ENCODE data around the gene CTNNA3. TPM values are rescaled to one million over a fixed set of nuclear protein-coding genes. Genes with fewer than 3 reads are reported as not detected.

Gene CTNNA3
- total RNA-seq, 1 donor from 2014 or later = under 0.01 TPM

DNA sequence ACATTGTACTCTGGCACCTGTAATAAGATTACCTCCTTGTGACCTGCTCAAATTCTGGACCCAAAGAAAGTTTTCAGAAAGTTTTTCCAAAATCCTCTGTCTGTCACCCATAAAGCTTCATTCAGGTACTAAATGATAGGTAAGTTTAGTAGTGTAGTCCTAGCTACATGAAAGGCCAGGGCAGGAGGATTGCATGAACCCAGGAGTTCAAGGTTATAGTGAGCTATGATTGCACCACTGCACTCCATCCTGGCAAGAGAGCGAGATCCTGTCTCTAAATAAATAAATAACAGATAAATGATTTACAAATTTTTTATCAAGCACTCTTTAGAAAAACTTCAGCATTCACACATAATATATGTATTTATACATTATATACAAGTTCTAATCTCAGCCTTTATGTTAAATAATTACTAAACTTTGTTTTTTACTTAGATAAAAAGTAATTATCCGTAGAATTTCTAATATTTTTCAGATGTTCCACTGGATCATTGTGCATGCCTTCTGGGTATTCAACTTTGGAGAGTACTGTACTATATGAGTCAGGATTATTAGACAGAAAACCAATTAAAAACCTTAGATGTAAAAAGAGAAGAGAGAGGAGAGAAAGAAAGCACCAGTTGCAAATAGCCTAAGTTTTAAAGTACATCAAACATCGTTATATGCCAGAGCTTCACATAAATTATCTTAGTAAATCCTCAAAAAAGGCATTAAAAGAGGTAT, 407.1 kb downstream of the CTNNA3 start:
- H3K27me3 ChIP-seq = no peaks in the 10 kb centered on the region
- H3K9me3 ChIP-seq = no peaks in the 10 kb centered on the region
- no peak overlapping the region for H3K27ac ChIP-seq
- H3K4me1 ChIP-seq = no peaks in the 10 kb centered on the region
- H3K4me3 ChIP-seq = no peak overlapping the region
- intact Hi-C loops (cut with DNase I) = no loop called here
- no peaks in the 10 kb centered on the region for H3K36me3 ChIP-seq
- TF ChIP-seq, protein P1, sequence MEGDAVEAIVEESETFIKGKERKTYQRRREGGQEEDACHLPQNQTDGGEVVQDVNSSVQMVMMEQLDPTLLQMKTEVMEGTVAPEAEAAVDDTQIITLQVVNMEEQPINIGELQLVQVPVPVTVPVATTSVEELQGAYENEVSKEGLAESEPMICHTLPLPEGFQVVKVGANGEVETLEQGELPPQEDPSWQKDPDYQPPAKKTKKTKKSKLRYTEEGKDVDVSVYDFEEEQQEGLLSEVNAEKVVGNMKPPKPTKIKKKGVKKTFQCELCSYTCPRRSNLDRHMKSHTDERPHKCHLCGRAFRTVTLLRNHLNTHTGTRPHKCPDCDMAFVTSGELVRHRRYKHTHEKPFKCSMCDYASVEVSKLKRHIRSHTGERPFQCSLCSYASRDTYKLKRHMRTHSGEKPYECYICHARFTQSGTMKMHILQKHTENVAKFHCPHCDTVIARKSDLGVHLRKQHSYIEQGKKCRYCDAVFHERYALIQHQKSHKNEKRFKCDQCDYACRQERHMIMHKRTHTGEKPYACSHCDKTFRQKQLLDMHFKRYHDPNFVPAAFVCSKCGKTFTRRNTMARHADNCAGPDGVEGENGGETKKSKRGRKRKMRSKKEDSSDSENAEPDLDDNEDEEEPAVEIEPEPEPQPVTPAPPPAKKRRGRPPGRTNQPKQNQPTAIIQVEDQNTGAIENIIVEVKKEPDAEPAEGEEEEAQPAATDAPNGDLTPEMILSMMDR (IDR thresholded peaks at IDR 0.05) = no peak
- DNase-seq (ENCODE audit: low spot score in 2 of 2) = no peak

DNA sequence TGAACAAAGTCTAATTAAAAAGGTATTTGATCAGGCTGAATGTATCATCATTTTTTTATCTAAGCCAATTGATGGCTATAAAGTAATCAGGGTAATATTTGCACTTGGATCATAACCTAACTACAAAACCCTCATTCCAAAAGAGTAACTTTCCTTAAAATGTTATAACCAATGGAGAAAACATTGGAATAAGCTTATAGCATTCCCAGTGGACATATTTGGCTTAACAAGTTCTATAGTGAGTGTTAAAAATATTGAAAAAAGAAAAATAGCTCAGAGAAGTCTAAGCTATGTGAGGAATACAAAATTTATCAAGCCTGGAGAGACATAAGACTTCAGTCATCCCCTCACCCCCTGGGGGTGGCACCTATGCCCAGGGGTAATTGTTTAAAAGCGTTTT, 411.4 kb downstream of the CTNNA3 start:
- Histone ChIP-seq H3K36me3 (no peaks in the 10 kb centered on the region), H3K9me3 (no peaks in the 10 kb centered on the region), H3K4me3 (no peak overlapping the region), H3K27ac (no peak overlapping the region), H3K4me1 (no peaks in the 10 kb centered on the region), H3K27me3 (no peaks in the 10 kb centered on the region)
- DNase-seq (ENCODE audit: low spot score in 2 of 2) = no peak
- TF ChIP-seq, protein P1 (IDR thresholded peaks at IDR 0.05) = no peak
- intact Hi-C loops (cut with DNase I) = no loop called here

DNA sequence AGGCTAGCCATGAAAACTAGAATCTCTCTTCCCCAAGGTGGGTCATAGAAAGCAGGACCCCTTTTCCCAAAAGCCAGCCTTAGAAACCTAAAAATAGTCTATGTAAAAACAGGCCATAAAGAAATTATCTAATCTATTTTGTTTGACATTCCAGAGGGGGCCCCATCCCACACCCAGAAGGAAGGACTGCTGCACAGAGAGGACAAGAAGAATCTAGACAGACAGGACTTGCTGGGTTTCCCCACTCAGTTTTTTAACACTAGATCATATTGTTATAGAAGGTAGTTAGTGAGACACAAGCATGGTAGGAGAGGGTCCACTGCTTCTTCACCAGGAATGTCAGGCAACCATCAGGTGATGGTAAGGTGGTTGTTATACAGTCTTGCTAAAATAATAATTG, 413.1 kb downstream of the CTNNA3 start:
- Histone ChIP-seq H3K4me3 (no peak overlapping the region), H3K36me3 (no peaks in the 10 kb centered on the region), H3K27me3 (no peaks in the 10 kb centered on the region), H3K4me1 (no peaks in the 10 kb centered on the region), H3K9me3 (no peaks in the 10 kb centered on the region), H3K27ac (no peak overlapping the region)
- no peak for DNase-seq (ENCODE audit: low spot score in 2 of 2)
- intact Hi-C loops (cut with DNase I) = no loop called here
- TF ChIP-seq, protein P1 (IDR thresholded peaks at IDR 0.05) = no peak

DNA sequence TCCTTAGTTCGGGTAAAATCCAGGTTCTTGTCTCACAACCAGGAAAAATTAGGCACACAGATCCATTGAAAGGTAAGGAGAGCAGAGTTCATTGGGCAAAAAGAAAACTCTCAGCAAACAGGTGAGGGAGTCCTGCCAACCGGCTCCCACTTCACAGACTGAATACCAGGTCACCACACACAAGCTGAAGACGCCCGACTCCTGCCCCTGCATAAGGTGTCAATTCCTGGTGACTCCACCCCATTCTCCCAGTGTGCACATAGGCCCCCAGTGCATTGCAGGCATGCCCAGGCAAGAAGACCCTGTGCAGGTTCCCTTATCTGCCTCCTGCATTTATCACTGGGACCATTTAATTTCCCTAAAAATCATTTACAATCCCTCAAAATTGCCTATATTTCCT, 415.6 kb downstream of the CTNNA3 start:
- H3K4me1 ChIP-seq = no peaks in the 10 kb centered on the region
- H3K36me3 ChIP-seq = no peaks in the 10 kb centered on the region
- intact Hi-C loops (cut with DNase I) = no loop called here
- no peak overlapping the region for H3K27ac ChIP-seq
- H3K4me3 ChIP-seq = no peak overlapping the region
- no peak for DNase-seq (ENCODE audit: low spot score in 2 of 2)
- TF ChIP-seq, protein P1 (IDR thresholded peaks at IDR 0.05) = no peak
- H3K27me3 ChIP-seq = no peaks in the 10 kb centered on the region
- no peaks in the 10 kb centered on the region for H3K9me3 ChIP-seq

DNA sequence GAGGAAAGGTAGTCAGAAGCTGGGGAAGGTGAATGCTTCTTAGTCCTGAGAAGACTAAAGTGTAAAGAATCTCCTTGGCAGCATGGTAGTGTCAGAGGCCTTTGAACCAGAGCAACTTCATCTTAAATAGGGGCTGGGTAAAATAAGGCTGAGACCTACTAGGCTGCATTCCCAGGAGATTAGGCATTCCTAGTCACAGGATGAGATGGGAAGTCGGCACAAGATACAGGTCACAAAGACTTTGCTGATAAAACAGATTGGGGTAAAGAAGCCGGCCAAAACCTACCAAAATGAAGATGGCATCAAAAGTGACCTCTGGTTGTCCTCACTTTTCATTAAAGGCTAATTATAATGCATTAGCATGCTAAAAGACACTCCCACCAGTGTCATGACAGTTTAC, 418.6 kb downstream of the CTNNA3 start:
- Histone ChIP-seq H3K27ac (no peak overlapping the region), H3K27me3 (no peaks in the 10 kb centered on the region), H3K4me3 (no peak overlapping the region), H3K4me1 (no peaks in the 10 kb centered on the region), H3K36me3 (no peaks in the 10 kb centered on the region), H3K9me3 (no peaks in the 10 kb centered on the region)
- intact Hi-C loops (cut with DNase I) = no loop called here
- no peak for DNase-seq (ENCODE audit: low spot score in 2 of 2)
- TF ChIP-seq, protein P1 (IDR thresholded peaks at IDR 0.05) = no peak

DNA sequence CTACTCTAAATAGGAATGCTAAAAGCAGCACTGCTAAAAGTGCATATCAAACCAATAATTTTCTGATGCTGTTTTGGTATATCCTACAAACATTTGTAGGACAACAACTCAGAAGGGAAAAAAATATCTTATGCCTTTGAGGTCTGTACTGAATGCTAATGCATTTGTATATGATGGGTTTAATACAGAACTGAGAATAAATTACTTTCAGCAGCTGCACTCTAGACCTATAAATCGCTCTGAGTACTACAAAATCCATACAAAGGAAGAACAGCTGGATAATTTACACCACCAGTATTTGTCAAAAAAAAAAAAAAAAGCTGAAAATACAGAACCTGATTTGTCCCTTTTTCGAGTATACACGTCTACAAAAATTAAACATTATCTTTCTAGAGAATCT, 426.2 kb downstream of the CTNNA3 start:
- H3K4me1 ChIP-seq = no peaks in the 10 kb centered on the region
- H3K27ac ChIP-seq = no peak overlapping the region
- H3K36me3 ChIP-seq = no peaks in the 10 kb centered on the region
- intact Hi-C loops (cut with DNase I) = no loop called here
- DNase-seq (ENCODE audit: low spot score in 2 of 2) = no peak
- TF ChIP-seq, protein P1 (IDR thresholded peaks at IDR 0.05) = no peak
- no peaks in the 10 kb centered on the region for H3K9me3 ChIP-seq
- no peak overlapping the region for H3K4me3 ChIP-seq
- H3K27me3 ChIP-seq = no peaks in the 10 kb centered on the region

All from ascending aorta (tissue), 2 donors.